Measurements from ENCODE around the gene PPP2R2C.

DNA sequence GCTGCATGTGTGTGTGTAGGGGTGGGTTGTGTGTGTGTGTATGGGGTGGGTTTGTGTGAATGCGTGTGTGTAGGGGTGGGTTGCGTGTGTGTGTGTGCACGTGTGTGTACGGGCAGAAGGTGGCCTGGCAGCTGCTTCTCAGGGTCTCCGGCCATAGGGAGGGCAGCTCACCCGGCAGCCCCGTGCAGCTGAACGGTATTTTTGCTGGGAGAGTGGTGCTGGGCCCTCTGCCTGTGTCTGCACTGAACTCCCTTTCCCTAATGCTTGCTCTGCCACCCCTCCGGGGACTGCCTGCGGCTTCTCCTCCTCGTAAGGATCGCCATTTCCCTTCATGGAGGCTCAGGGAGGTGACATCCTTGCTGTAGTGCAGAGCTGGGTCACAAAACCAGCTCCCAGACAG lies 172.5 kb downstream of the PPP2R2C start:
- TF ChIP-seq, protein P1, sequence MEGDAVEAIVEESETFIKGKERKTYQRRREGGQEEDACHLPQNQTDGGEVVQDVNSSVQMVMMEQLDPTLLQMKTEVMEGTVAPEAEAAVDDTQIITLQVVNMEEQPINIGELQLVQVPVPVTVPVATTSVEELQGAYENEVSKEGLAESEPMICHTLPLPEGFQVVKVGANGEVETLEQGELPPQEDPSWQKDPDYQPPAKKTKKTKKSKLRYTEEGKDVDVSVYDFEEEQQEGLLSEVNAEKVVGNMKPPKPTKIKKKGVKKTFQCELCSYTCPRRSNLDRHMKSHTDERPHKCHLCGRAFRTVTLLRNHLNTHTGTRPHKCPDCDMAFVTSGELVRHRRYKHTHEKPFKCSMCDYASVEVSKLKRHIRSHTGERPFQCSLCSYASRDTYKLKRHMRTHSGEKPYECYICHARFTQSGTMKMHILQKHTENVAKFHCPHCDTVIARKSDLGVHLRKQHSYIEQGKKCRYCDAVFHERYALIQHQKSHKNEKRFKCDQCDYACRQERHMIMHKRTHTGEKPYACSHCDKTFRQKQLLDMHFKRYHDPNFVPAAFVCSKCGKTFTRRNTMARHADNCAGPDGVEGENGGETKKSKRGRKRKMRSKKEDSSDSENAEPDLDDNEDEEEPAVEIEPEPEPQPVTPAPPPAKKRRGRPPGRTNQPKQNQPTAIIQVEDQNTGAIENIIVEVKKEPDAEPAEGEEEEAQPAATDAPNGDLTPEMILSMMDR (tag by site-specific recombination; IDR thresholded peaks at IDR 0.05), result no peak
- TF ChIP-seq ZNF23 (tag by site-specific recombination; IDR thresholded peaks at IDR 0.05; ENCODE audit: borderline replicate concordance) (no peak), GLI4 (tag by site-specific recombination; IDR thresholded peaks at IDR 0.05) (no peak), KLF16 (tag by site-specific recombination; IDR thresholded peaks at IDR 0.05) (no peak), ZNF354C (tag by site-specific recombination; IDR thresholded peaks at IDR 0.05; ENCODE audit: borderline replicate concordance, low read depth) (no peak), SP3 (tag by site-specific recombination; IDR thresholded peaks at IDR 0.05) (no peak)
- TF ChIP-seq, protein P2, sequence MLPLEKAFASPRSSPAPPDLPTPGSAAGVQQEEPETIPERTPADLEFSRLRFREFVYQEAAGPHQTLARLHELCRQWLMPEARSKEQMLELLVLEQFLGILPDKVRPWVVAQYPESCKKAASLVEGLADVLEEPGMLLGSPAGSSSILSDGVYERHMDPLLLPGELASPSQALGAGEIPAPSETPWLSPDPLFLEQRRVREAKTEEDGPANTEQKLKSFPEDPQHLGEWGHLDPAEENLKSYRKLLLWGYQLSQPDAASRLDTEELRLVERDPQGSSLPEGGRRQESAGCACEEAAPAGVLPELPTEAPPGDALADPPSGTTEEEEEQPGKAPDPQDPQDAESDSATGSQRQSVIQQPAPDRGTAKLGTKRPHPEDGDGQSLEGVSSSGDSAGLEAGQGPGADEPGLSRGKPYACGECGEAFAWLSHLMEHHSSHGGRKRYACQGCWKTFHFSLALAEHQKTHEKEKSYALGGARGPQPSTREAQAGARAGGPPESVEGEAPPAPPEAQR (tag by site-specific recombination; IDR thresholded peaks at IDR 0.05), result no peak
